OCI-LY7 (cell line): Measurements from ENCODE around the gene USP48. TPM values are rescaled to one million over a fixed set of nuclear protein-coding genes. Genes with fewer than 3 reads are reported as not detected.

Experiments
- BruUV-seq: library from RNA; stranded (reverse); fragments of 400-500 nt; replicated peaks from 2 replicates; lab custom pipeline; 2021; lab: Mats Ljungman, UMichigan
- CTCF ChIA-PET: fragments of 300-600 bp; sonication (Branson Sonifier 250); formaldehyde crosslinking; loops from one replicate; lab custom pipeline; 2022; ENCODE audit warnings: antibody characterized with exemption; ENCODE audit not compliant: unreplicated experiment; lab: Charles Lee
- POLR2A ChIA-PET: fragments of 300-600 bp; sonication (Branson Sonifier 250); formaldehyde crosslinking; loops from one replicate; lab custom pipeline; 2022; ENCODE audit warnings: antibody characterized with exemption; lab: Charles Lee
- DNase-seq: peaks from one replicate; pipeline ENCODE4 v3.0.0-alpha.2; 2015; ENCODE audit warnings: low spot score
- H2AFZ ChIP-seq: fragments of 200-600 bp; sonication (generic), shearing (Covaris generic); 2 replicates; pipeline ENCODE4 v1.6.1; 2014; ENCODE audit warnings: mild to moderate bottlenecking, antibody characterized with exemption, low read length, moderate library complexity
- H3K27ac ChIP-seq: fragments of 200-600 bp; sonication (generic); 2 replicates; pipeline ENCODE4 v1.5.1; 2014; ENCODE audit warnings: mixed run types, low read depth, mild to moderate bottlenecking, moderate library complexity, low read length, inconsistent platforms; ENCODE audit not compliant: poor library complexity, severe bottlenecking
- H3K36me3 ChIP-seq: fragments of 200-600 bp; sonication (generic); 2 replicates; pipeline ENCODE4 v1.6.1; 2014; ENCODE audit warnings: mild to moderate bottlenecking, antibody characterized with exemption, low read length, moderate library complexity, mixed read lengths; ENCODE audit not compliant: insufficient read depth
- H3K4me1 ChIP-seq: fragments of 200-600 bp; sonication (generic); 2 replicates; pipeline ENCODE4 v1.5.1; 2014; ENCODE audit warnings: mild to moderate bottlenecking, low read length; ENCODE audit not compliant: insufficient read depth, poor library complexity, severe bottlenecking
- H3K4me2 ChIP-seq: fragments of 200-600 bp; sonication (generic); 2 replicates; pipeline ENCODE4 v1.6.1; 2014; ENCODE audit warnings: mild to moderate bottlenecking, low read length
- H3K4me3 ChIP-seq: fragments of 200-600 bp; sonication (generic); 2 replicates; pipeline ENCODE4 v1.5.1; 2014; ENCODE audit warnings: mild to moderate bottlenecking, low read depth, low read length; ENCODE audit not compliant: poor library complexity, severe bottlenecking
- H3K79me2 ChIP-seq: fragments of 200-600 bp; sonication (generic); 2 replicates; pipeline ENCODE4 v1.6.1; 2016; ENCODE audit warnings: low read depth, mild to moderate bottlenecking, low read length, moderate library complexity, mixed read lengths; ENCODE audit not compliant: insufficient read depth
- H3K9me2 ChIP-seq: fragments of 200-600 bp; sonication (generic); 2 replicates; pipeline ENCODE4 v1.6.1; 2016; ENCODE audit warnings: mild to moderate bottlenecking, low read length, mixed read lengths; ENCODE audit not compliant: insufficient read depth
- H3K9me3 ChIP-seq: fragments of 200-600 bp; sonication (generic); 2 replicates; pipeline ENCODE4 v1.6.1; 2014; ENCODE audit warnings: mild to moderate bottlenecking, mixed run types, low read length, mixed read lengths
- H4K20me1 ChIP-seq: fragments of 200-600 bp; sonication (generic); 2 replicates; pipeline ENCODE4 v1.6.1; 2014; ENCODE audit warnings: mild to moderate bottlenecking, antibody characterized with exemption, low read length, moderate library complexity, mixed read lengths; ENCODE audit not compliant: insufficient read depth
- CTCF ChIP-seq: fragments of 200-600 bp; sonication (generic); conservative IDR thresholded peaks from 2 replicates; pipeline ENCODE4 v1.5.1; 2014; ENCODE audit warnings: mild to moderate bottlenecking, antibody characterized with exemption, low read length, moderate library complexity, mixed read lengths
- EZH2phosphoT487 ChIP-seq: fragments of 200-600 bp; sonication (generic); IDR thresholded peaks from 2 replicates; pipeline ENCODE4 v1.6.1; 2018; ENCODE audit warnings: low read depth, borderline replicate concordance, mild to moderate bottlenecking, mixed run types, antibody characterized with exemption, low read length, moderate library complexity, mixed read lengths
- intact Hi-C: fragments of 100-400 bp; cut with micrococcal nuclease; formaldehyde crosslinking; loops from one replicate; pipeline ENCODE4 v1.10.0; 2022; ENCODE audit not compliant: unreplicated experiment
- total RNA-seq, 2 experiments: library from RNA; depleted of rRNA in 1 of 2; stranded (reverse); fragments of >200 nt in 1 of 2; shearing (Covaris generic) in 1 of 2; gene quantifications; 2 replicates each; pipeline ENCODE4 v1.2.3, GENCODE V29; 2014 to 2022

Gene USP48
- total RNA-seq, 2 experiments from 2014 or later: 45.0 to 98.3 TPM

DNA sequence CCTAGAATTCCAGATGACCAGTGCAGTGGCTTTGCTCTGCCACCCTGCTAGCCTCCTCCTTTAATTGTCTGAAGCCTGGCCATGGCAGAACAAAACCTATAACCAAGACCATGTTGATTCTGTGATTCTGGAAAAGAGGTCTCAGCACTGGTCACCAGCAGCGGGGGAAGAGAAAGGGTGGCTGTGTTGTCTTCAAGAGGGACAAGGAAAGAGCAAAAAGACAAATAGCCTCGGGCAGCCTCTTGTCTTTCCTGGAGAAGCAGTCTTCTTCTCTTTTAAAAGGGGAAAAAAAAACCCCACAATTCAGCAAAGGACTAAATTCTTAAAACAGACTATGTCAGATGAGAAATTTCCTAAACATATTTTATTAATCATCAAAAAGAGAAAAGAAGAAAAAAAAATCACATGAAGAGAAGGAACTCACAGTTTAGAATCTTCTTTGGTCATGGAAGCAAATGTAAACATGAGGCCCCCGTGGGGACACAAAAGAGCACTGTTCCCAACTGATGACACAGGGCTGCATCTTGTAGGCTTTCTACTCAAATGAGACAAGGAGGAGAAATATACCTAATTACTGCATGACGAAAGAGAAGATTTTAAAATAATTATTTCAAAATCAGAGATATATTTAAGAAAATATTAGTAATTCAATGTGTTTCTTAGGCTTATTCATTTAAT, 77.5 kb downstream of the USP48 start:
- Histone ChIP-seq H3K9me3 (no peaks in the 10 kb centered on the region), H3K4me3 (no peak overlapping the region), H4K20me1 (0 out of 2 replicates have a peak, but pooled peaks cover 3% of the 10 kb centered on the region), H2AFZ (no peak overlapping the region), H3K4me2 (no peak overlapping the region), H3K79me2 (no peaks in the 10 kb centered on the region), H3K4me1 (no peaks in the 10 kb centered on the region), H3K9me2 (no peaks in the 10 kb centered on the region), H3K27ac (no peak overlapping the region), H3K36me3 (peaks cover 79% of the 10 kb centered on the region)
- ChIA-PET POLR2A (no interaction called here), CTCF (no interaction called here)
- no peak for DNase-seq
- no TSS peak for BruUV-seq
- TF ChIP-seq EZH2phosphoT487 (no peak), CTCF (no peak)
- intact Hi-C loops: no loop called here

GRCh38 chr1:21704145-21704544, 78.8 kb downstream of the USP48 start:
- POLR2A ChIA-PET: interaction anchor here (0.6 to 0.7 kb wide), 2 partner anchors 192 to 261 kb away, joined by 3 to 4 read pairs; no protein-coding TSS in a partner anchor
- DNase-seq: no peak
- no TSS peak for BruUV-seq
- no peak overlapping the region for H3K4me3 ChIP-seq
- no peaks in the 10 kb centered on the region for H3K9me2 ChIP-seq
- H2AFZ ChIP-seq: no peak overlapping the region
- intact Hi-C loops: no loop called here
- no peak for TF ChIP-seq EZH2phosphoT487
- no peak for TF ChIP-seq CTCF
- CTCF ChIA-PET: no interaction called here
- H4K20me1 ChIP-seq: no peaks in the 10 kb centered on the region
- no peaks in the 10 kb centered on the region for H3K9me3 ChIP-seq
- H3K4me2 ChIP-seq: no peak overlapping the region
- no peaks in the 10 kb centered on the region for H3K79me2 ChIP-seq
- H3K4me1 ChIP-seq: no peaks in the 10 kb centered on the region
- H3K27ac ChIP-seq: no peak overlapping the region
- peaks cover 82% of the 10 kb centered on the region for H3K36me3 ChIP-seq

DNA sequence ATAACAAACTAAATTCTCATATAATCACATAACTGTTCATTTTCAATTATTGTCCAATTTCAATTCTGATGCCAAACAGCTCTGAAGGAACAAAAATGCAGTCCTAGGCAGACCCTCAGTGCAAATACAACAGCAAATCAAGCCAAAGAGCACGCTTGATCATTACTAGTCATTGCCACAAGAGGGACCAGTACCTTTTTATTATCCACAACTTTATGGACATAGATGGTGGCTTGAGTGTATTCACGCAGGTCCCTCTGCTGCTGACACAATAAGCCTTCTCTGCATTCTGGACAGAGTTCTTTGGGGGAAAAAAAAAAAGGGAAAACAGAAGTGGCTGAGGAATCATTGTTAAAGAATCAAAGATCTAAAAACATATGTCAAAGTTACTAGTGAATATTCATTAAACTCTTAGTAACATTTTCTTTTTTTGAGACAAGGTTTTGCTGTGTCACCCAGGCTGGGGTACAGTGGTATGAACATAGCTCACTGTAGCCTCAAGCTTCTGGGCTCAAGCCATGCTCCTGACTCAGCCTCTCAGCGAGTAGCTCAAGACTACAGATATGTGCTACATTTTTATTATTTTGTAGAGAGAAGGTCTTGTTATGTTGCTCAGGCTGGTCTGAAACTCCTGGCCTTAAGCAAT, 79.5 kb downstream of the USP48 start:
- Histone ChIP-seq H4K20me1 (no peaks in the 10 kb centered on the region), H3K79me2 (no peaks in the 10 kb centered on the region), H3K4me1 (no peaks in the 10 kb centered on the region), H2AFZ (no peak overlapping the region), H3K9me3 (no peaks in the 10 kb centered on the region), H3K27ac (no peak overlapping the region), H3K4me3 (no peak overlapping the region), H3K36me3 (peaks cover 85% of the 10 kb centered on the region), H3K4me2 (no peak overlapping the region), H3K9me2 (no peaks in the 10 kb centered on the region)
- POLR2A ChIA-PET: interaction anchor here (0.6 to 0.7 kb wide), 2 partner anchors 193 to 262 kb away, joined by 3 to 4 read pairs; no protein-coding TSS in a partner anchor
- no TSS peak for BruUV-seq
- CTCF ChIA-PET: no interaction called here
- intact Hi-C loops: loop anchor here (1.0 to 2.0 kb wide), 2 partner anchors 79 to 261 kb away; partner anchors contain the start of gene USP48
- TF ChIP-seq CTCF (peak; percentile 81), EZH2phosphoT487 (no peak)
- peak; percentile 63 for DNase-seq
